ENCODE data around the gene ELOVL1.

DNA sequence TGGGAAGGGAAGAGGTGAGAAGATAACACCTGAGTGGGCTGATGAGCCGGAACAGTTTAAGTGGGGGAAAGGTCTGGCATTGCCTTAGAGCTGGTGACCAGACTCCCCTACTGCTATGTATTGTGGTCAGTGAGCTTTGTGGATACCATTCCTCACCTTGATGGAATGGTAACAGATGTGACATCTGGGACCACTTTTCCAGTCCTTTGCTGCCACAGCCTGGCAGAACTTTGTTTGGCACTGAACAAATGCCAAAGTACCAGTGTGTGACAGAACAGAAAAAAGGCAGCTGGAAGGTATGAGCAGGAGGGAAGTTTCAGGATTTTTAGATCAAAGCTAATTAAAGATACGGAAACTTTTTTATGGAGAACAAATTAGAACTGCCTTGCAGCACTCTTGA is 15.6 kb upstream of the ELOVL1 start:
- TF ChIP-seq POLR2A (IDR thresholded peaks at IDR 0.05) (no peak), POLR2AphosphoS5 (IDR thresholded peaks at IDR 0.05) (no peak), EP300 (IDR thresholded peaks at IDR 0.05) (no peak)
- TF ChIP-seq, protein P1, sequence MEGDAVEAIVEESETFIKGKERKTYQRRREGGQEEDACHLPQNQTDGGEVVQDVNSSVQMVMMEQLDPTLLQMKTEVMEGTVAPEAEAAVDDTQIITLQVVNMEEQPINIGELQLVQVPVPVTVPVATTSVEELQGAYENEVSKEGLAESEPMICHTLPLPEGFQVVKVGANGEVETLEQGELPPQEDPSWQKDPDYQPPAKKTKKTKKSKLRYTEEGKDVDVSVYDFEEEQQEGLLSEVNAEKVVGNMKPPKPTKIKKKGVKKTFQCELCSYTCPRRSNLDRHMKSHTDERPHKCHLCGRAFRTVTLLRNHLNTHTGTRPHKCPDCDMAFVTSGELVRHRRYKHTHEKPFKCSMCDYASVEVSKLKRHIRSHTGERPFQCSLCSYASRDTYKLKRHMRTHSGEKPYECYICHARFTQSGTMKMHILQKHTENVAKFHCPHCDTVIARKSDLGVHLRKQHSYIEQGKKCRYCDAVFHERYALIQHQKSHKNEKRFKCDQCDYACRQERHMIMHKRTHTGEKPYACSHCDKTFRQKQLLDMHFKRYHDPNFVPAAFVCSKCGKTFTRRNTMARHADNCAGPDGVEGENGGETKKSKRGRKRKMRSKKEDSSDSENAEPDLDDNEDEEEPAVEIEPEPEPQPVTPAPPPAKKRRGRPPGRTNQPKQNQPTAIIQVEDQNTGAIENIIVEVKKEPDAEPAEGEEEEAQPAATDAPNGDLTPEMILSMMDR (IDR thresholded peaks at IDR 0.05), result no peak
